ENCODE results near the gene RAB28.

The RAB28 gene

DNA sequence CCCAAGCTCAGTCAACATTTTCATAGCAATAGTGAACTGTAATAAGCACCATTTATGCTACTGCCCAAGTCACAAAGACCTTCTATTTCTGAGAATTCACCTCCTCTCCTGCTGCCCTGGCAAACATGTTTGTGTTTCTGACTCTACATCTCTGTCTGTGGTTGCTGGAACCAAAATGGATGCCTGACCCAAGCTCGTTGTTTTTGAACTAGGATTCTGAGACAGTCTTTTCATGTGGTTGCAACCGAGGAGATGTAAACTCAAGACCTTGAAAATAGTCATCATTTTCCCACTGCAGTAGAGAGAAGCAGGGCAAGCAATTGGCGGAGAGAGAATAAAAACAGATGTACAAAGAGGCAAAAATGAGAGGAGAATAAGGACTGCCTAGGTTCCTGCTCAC lies 160.2 kb downstream of the RAB28 start:
- TF ChIP-seq, protein P1, sequence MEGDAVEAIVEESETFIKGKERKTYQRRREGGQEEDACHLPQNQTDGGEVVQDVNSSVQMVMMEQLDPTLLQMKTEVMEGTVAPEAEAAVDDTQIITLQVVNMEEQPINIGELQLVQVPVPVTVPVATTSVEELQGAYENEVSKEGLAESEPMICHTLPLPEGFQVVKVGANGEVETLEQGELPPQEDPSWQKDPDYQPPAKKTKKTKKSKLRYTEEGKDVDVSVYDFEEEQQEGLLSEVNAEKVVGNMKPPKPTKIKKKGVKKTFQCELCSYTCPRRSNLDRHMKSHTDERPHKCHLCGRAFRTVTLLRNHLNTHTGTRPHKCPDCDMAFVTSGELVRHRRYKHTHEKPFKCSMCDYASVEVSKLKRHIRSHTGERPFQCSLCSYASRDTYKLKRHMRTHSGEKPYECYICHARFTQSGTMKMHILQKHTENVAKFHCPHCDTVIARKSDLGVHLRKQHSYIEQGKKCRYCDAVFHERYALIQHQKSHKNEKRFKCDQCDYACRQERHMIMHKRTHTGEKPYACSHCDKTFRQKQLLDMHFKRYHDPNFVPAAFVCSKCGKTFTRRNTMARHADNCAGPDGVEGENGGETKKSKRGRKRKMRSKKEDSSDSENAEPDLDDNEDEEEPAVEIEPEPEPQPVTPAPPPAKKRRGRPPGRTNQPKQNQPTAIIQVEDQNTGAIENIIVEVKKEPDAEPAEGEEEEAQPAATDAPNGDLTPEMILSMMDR (conservative IDR thresholded peaks at IDR 0.05; ENCODE audit: low read depth, low read length): no peak
- DNase-seq (ENCODE audit: low read depth): no peak
- no peak overlapping the region for H3K4me3 ChIP-seq (ENCODE audit: low read length)

DNA sequence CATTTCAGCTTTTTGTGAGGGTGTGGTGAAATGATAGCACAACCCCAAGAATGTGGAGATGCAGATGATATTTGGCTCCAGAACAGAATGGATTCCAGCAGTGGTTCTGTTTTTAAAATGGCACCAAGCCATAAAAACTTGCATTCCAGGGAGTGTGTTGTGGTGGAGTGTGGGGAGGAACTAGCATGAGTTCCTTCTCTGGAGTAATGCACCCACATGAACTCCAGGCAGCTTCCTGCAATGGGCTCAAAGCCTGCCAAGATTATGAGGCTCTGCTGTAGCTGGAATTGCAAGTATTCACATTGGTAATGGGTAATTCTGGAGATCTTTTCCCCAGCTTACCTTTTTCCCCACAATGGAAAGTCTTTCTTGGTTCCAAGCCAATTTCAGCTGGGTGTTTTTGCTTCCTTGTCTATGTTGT lies 161.4 kb downstream of the RAB28 start:
- peak; percentile 48 for DNase-seq (ENCODE audit: low read depth)
- H3K4me3 ChIP-seq (ENCODE audit: low read length): no peak overlapping the region
- TF ChIP-seq, protein P1 (conservative IDR thresholded peaks at IDR 0.05; ENCODE audit: low read depth, low read length): no peak
